Ramos (cell line): ENCODE results near the gene RNPEP.
"Not testable (repeated sequence)": the region's sequence is repeated elsewhere in the genome, so short reads cannot be mapped to it uniquely, and the experiment has no call there.

Experiments used
- in situ Hi-C: fragments of 300-500 bp; cut with MboI; formaldehyde crosslinking; loops from one replicate; pipeline ENCODE4 v1.14.3; 2022; ENCODE audit warnings: low sequenced_read_pairs; ENCODE audit not compliant: unreplicated experiment

The RNPEP gene, protein sequence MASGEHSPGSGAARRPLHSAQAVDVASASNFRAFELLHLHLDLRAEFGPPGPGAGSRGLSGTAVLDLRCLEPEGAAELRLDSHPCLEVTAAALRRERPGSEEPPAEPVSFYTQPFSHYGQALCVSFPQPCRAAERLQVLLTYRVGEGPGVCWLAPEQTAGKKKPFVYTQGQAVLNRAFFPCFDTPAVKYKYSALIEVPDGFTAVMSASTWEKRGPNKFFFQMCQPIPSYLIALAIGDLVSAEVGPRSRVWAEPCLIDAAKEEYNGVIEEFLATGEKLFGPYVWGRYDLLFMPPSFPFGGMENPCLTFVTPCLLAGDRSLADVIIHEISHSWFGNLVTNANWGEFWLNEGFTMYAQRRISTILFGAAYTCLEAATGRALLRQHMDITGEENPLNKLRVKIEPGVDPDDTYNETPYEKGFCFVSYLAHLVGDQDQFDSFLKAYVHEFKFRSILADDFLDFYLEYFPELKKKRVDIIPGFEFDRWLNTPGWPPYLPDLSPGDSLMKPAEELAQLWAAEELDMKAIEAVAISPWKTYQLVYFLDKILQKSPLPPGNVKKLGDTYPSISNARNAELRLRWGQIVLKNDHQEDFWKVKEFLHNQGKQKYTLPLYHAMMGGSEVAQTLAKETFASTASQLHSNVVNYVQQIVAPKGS

DNA sequence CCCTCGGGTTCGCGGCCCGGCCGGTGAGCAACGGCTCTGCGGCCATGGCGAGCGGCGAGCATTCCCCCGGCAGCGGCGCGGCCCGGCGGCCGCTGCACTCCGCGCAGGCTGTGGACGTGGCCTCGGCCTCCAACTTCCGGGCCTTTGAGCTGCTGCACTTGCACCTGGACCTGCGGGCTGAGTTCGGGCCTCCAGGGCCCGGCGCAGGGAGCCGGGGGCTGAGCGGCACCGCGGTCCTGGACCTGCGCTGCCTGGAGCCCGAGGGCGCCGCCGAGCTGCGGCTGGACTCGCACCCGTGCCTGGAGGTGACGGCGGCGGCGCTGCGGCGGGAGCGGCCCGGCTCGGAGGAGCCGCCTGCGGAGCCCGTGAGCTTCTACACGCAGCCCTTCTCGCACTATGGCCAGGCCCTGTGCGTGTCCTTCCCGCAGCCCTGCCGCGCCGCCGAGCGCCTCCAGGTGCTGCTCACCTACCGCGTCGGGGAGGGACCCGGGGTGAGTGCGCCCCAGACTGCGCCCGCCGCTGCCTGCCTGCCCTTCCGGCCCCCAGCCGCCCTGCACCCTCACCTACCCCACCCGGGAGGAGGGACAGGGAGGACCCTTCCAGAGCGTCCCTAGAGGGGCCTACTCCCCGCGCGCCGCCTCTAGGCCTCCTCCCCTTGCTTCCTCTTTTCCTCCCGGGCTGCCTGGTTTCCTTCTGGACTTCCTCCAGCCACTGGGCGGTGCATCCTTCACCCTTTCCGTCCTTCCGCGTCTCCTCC is at the start of gene RNPEP:
RNPEP (plus strand) TSS at position 26 of the 757 bp plus-strand sequence; CDS start at position 45, 19 bp downstream.
- in situ Hi-C loops, result no loop called here

DNA sequence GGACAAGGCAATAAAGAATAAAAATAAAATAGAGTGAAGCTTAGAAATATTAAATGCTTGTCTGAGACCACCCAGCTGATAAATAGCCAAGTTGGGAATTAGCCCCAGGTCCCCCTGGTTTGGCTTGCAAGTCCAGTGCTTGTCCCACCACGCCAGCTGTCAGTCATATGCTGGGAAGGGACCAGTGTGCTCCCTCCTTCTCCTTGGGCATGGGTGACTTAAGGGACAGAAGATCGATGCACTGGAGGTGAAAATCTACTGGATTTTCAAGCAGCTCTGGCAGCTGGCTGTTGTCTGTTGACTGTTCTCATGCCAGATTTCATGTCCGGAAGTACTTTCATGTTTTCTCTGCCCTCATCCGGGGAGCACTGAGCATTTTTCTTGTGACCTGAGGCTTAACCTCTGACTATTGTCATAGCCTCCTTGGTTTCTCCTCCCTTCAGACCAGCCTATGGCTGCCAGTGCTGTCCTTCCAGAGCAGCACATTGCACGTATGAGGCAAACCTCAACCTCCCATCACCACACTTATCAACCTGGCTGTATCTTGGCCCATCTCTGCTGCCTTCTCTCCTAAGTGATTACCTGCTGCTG is 48.5 kb upstream of the RNPEP start:
- in situ Hi-C loops, result no loop called here

DNA sequence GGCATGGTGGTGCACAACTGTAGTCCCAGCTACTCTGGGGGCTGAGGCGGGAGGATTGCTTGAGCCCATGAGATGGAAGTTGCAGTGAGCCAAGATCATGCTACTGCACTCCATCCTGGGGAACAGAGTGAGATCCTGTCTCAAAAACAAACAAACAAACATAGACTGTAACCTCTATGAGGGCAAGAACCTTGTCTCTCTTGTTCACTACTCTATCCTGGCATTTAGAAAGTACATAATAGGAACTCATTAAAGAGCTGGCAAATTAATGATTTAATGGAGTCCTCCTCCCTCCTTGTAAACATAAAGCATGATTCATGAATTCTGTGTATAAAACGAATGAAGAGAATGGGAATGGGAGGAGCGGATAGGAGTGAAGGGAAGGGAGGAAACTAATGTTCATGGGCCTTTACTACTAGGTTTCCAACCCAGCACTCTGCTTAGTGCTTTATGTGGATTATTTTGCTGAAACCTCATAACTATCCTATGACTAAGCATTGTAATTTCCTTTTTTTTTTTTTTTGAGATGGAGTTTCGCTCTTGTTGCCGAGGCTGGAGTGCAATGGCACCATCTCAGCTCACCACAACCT is 44.7 kb upstream of the RNPEP start:
- in situ Hi-C loops, result no loop called here

DNA sequence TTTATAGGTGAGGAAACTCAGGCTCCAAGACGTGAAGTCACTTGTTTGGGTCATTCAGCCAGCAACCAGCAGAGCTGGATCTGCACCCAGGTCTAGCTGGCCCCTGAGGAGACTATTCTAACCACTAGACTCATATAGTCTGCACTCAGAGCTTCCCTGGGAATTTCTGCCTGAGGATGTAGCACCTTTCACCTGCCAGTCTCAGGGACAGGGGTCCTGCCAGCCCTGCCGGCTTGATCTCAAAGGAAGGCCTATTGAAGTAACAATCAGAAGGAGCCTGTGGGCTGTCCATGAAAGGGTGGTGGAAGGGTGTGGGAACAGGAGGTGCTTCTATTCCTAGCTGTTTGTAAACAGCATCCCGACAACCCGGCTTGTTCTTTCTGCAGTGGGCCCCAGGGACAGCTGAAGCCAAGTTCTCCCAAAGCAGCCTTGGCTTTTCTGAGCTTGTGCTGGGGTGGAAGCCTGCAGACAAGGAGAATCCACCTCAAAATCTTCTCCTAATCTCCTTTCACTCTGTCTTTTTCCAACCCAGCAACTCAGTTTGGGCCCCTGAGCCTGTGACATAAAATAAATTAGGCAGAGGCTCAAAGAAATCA is 43.9 kb upstream of the RNPEP start:
- in situ Hi-C loops, result no loop called here

DNA sequence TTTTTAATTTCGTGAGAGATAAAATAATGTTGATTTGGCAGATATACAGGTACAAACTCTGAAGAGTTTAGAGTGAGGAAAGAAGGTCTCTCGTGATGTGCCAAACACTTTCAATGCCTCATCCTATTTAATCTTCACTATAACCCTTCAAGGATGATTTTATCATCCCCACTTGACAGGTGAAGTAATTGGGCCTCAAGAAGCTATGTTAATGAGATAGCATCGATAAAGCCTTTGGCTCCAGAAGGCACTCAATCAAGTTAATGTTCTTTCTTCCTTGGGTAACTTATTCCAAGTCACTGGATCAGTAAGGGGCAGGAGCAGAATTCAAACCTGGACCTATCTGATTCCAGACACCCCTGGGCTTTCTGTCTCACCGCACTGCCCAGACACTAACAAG is 43.3 kb upstream of the RNPEP start:
- in situ Hi-C loops, result no loop called here

DNA sequence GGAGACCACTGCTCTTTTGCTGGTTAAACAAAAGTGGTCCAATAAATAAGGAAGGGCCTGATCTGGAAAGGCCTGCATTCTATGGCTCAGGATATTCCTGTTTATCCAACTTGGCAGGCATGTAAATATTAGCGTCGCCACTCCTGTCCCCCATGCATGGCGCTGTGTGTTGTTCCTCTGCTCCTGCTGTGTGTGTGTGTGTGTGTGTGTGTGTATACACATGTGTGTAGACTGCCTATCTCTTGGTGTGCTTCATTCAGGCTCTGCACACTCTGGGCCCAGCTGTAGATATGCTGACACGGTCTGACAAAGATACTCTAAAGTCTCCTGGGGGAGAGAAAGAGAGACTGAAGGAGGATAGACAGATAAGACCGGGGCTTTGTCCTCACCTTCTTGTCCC is 42.9 kb upstream of the RNPEP start:
- in situ Hi-C loops, result no loop called here

DNA sequence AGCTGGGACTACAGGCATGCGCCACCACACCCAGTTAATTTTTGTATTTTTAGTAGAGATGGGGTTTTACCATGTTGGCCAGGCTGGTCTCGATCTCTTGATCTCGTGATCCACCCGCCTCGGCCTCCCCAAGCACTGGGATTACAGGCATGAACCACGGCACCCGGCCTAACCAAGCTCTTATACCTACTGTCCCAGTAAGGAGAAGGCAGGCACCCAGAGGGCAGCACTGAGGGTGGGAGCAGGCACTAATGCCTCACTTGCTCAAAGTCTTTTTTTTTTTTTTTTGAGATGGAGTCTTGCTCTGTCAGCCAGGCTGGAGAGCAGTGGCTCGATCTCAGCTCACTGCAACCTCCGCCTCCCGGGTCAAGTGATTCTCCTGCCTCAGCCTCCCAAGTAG is 42.1 kb upstream of the RNPEP start:
- in situ Hi-C loops, result not testable (repeated sequence)

DNA sequence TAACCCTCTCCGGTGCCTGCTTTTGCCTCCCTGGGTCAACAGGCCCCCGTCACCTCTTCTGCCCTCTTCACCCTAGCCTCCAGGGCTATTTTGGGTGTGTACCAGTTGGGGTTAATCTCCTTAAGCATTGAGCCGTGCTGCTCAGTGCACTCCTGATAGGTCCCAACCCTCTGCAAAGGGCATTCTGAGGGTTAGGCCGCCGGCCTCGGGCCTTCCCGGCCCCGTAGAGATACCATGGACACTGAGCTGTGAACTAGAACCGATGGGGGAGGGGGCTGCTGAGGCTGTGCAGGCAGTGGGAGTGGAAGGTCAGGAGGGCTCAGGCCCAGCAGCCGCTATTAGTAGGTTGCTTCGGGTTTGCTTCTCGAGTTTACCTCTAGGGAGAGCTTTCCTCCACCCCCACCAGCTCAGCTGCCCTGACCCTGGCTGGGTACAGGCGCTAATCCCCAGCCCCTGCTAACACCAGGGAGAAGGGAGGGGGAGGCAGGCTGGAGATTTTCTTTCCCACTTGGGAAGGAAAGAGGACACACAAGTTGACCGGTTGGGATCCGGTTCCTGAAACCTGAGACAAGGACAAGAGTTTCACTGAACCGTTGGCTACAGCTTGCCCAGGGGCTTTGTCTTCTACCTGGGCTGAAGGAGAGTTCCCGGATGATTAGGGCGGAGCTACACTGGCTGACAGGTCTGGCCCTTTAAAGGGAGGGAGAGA is 40.9 kb upstream of the RNPEP start:
- in situ Hi-C loops, result no loop called here

DNA sequence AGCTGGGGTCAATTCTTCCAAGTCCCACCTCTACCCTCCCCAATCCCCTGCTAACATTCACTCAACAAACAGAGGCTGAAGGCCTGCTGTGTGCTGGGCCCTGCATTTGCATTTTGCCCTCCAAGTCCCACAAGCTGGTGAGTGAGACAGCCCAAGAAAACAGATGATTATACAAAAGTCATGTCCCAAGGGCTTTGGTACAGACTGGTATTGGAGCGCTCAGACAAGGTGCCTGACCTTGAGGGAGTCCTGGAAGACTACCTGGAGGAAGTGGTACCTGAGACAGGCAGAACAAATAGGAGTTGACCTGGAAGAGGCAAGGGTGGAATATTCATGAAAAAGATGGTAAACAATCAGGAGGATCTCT is 40.3 kb upstream of the RNPEP start:
- in situ Hi-C loops, result no loop called here

DNA sequence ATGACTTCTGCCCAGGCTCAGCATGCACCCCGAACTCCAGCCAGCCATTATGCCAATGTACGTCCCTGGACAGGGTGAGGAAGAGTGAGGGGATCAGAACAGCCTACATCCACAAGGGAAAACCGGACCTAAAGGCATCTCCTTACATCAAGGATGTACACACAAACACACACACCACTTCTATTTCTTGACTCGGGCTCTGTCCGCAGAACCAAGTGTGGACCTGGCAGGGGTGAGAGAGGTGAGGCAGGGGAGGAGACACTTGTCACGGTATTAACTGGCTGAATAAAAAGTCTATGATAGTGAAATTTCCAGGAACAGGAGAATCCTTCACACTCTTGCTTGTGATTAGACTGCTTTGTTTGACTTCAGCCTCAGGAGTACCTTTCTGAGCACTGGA is 38.4 kb upstream of the RNPEP start:
- in situ Hi-C loops, result no loop called here

DNA sequence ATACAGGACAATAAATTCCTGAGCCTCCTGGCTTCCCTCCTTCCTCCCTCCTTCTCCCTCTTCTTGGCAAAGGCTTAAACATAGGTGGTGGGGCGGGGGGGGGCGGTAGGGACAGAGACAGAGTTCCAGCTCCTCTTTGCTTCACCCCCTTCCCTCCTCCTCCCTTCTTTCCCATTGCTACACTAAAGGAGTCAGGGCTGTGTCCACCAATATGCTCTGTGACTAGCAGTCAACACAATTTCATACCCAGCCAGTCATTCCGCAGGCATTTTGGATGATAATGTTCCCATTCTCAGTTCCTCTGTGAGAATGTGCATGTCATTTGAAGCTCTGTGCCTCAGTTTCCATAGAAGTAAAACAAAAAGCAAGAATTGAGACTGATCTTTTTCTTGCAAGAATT is 37.8 kb upstream of the RNPEP start:
- in situ Hi-C loops, result no loop called here

DNA sequence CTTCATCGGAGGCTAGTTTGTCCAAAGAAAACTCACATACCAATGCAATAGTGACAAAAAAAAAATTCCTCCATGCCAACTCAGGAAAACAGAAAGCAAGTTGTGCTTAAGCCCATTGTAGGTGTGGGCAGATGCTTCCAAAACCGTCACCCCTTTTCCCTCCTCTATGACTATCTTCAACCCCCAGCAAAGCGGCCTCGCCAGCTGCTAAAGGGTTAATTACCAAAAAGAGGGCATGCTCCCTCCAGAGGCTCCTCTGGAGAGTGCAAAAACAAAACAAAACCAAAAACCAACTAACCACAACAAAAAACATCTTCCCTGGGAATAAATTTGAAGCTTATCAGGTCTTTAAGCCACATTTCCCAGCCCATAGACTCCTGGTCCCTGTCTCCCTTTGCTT is 37.3 kb upstream of the RNPEP start:
- in situ Hi-C loops, result no loop called here

DNA sequence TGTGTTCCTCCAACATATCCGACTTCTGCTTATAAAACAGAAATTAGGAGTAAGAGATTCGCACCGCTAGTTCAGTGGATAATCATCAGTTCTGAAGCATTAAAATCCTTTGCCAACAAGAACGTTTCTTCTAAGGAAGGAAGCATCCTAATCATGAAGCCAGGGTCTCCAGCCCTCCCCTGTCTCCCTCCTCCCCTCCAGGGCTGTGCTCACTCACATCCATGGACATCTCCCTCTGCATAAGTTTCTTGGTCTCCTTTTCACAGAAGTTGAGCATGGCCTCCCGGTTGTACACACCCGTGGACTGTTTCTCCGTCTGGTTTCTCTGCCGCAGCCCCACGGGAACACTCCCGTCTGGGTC is 36.6 kb upstream of the RNPEP start:
- in situ Hi-C loops, result no loop called here

DNA sequence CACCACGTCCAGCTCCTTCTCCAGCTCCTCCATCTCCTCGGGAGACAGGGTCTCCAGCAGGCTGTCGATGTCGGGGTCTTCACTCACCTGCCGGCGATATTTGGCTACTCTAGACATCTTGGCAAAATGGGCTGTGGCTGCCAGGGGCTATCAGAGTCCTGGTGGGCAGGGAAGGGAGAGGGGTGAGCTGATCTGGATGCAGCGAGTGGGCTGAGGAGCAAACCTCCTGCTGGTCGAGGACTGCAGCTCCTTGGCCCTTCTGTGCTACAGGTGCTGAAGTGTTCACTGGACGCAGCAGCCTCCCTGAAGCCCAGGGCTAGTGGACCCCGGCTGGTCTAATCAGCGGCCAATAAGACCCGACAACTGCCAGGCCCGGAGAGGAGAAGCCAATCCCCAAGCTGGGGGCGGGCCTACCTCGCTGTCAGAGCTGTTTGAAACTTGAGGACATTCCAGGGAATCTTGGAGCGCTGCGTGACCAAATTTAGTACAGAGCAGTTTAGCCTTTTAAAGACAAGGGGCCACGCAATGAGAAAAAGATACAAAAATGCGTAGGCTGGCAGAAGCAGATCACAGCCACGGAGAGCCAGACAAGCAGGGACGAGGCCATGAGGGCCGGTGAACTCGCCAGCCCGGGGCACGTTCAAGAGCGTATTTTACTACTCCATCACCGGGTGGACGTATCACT is 36.1 kb upstream of the RNPEP start, which contains the start of gene LMOD1:
LMOD1 (minus strand) TSS at position 325 of the 685 bp plus-strand sequence; CDS start at position 117, 208 bp downstream.
- in situ Hi-C loops, result no loop called here

DNA sequence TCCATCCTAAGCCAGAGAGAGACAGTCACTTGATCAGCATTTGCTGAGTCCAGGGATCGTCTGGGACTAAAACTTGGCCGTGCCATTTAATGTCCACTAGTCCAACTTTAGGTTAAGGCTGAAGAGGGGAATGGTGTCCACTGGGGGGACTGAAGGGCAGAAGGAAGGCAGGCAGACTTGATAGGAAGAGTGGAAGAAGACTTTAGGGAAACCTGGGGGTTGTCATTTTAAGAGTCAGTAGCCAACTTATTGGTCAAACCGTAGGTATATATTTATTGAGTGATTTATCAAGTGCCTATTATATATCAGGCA is 34.8 kb upstream of the RNPEP start:
- in situ Hi-C loops, result no loop called here

DNA sequence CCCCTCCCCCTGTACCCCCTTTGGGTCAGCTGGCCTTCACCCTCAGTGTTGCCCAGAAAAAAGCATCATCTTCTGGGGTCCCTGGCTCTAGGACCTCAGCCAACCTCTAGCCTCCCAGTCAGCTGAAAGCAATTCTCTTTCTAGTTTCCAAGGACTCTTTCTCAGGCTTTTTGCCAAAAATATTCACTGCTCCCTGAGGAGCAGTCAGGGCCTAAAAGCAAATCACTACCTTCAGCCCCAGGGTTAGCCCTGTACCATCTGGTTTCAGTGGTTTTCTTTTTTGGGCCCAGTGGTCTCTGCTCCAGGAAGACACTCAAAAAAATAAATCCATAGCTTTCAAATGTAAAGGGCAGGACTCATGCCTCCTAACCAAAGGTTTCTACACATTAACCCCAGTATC is 33.0 kb upstream of the RNPEP start:
- in situ Hi-C loops, result no loop called here

DNA sequence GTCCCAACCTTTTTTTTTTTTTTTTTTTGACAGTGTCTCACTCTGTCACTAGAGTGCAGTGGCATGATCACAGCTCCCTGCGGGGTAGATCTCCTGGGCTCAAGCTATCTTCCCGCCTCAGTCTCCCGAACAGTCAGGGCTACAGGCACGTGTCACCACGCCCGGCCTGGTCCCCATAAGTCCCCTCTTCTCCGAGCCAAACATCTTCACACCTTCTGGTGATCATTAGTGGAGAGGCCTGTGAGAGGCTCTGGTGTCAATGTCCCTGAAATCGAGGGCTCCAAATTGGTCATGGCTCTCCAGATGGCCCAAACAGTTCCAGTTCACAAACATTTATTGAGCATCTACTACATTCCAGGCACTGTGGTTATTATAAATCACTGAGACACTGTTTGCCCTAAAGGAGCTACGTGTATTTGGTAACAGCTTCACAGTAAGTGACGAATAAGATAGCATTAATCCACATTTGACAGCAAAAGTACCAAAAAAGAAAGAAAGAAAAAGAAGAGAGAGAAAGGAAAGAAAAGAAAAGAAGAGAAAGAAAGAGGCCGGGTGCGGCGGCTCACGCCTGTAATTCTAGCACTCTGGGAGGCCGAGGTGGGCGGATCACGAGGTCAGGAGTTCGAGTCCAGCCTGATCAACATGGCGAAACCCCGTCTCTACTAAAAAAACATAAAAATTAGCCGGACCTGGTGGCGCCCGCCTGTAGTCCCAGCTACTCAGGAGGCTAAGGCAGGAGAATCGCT is 28.0 kb upstream of the RNPEP start:
- in situ Hi-C loops, result no loop called here

DNA sequence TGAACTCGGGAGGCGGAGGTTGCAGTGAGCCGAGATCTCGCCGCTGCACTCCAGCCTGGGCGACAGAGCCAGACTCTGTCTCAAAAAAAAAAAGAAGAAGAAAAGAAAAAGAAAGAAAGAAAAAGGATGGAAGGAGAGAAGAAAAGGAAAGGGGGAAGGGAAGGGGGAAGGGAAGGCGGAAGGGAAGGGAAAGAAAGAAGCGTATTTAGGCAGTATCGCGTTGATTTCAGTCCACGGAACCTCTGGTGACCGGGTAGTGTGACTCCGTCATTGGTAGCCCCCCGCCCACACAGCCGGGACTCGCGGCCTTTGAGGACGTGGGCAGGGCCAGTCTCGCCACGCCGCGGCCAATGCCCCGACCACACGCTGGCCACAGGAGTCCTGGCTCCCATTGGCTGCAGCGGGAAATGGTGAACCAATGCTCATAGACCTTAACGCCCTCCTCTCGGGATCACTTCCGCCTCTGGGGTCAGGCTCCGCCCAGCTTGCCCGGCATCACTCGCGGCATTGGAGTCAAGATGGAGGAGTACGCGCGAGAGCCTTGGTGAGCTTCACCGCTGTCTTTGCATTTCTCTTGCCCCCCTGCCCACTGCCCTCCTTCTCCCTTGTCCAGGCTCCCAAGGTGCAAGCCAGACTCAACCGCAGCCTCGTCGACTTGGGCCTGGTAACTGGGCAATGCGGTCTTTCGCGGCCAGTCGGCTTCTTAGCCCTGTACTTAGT is 27.3 kb upstream of the RNPEP start, which contains the start of gene TIMM17A:
TIMM17A (plus strand) TSS at position 495 of the 720 bp plus-strand sequence; CDS start at position 519, 24 bp downstream.
- in situ Hi-C loops, result no loop called here
